Hepatocyte (in vitro differentiated cells): ENCODE results near the gene PHEX.

Experiments used
- EZH2phosphoT487 ChIP-seq: fragments of 200-600 bp; sonication (generic); IDR thresholded peaks from one replicate; pipeline ENCODE4 v1.6.1; 2018; ENCODE audit warnings: antibody characterized with exemption, mild to moderate bottlenecking, low read depth, moderate library complexity; ENCODE audit not compliant: unreplicated experiment, severe bottlenecking
- TF ChIP-seq, protein P1 (sequence below): fragments of 200-600 bp; sonication (generic); IDR thresholded peaks from 2 replicates; pipeline ENCODE4 v1.5.1; 2016; ENCODE audit warnings: antibody characterized with exemption, mild to moderate bottlenecking; ENCODE audit not compliant: poor library complexity

DNA sequence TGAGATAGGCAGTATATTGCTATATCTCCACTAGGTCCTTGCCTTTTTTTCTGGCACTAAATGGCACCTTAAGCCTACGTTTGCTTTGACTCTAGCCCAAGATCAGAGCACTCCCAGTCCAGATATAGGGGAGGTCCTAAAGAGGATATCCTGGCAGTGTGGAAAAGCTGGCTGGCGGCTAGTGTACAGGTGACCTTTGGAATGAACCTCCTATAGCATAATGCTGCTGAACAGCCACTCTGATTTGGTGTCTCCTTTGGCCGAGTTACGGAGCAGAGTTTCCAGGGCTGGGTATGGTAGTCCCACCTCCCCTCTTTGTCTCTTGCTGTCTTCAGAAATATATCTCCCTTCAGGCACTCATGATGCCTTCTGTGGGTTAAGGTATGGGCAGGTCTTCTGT, 53.9 kb downstream of the PHEX start:
- TF ChIP-seq, protein P1, sequence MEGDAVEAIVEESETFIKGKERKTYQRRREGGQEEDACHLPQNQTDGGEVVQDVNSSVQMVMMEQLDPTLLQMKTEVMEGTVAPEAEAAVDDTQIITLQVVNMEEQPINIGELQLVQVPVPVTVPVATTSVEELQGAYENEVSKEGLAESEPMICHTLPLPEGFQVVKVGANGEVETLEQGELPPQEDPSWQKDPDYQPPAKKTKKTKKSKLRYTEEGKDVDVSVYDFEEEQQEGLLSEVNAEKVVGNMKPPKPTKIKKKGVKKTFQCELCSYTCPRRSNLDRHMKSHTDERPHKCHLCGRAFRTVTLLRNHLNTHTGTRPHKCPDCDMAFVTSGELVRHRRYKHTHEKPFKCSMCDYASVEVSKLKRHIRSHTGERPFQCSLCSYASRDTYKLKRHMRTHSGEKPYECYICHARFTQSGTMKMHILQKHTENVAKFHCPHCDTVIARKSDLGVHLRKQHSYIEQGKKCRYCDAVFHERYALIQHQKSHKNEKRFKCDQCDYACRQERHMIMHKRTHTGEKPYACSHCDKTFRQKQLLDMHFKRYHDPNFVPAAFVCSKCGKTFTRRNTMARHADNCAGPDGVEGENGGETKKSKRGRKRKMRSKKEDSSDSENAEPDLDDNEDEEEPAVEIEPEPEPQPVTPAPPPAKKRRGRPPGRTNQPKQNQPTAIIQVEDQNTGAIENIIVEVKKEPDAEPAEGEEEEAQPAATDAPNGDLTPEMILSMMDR, result no peak
- TF ChIP-seq EZH2phosphoT487, result no peak
